WERI-Rb-1 (cell line): ENCODE measurements around the gene CALM1.
"Not testable (repeated sequence)": the region's sequence is repeated elsewhere in the genome, so short reads cannot be mapped to it uniquely, and the experiment has no call there.

Source experiments
- DNase-seq: peaks from one replicate; pipeline ENCODE4 v3.0.0-alpha.2; 2020
- H3K27ac ChIP-seq: fragments of 250-450 bp; sonication (Bioruptor Pico); 2 replicates; pipeline ENCODE4 v1.5.1; 2020; ENCODE audit warnings: mild to moderate bottlenecking, moderate library complexity
- H3K27me3 ChIP-seq: fragments of 250-450 bp; sonication (Bioruptor Pico); 2 replicates; pipeline ENCODE4 v1.5.1; 2021; ENCODE audit warnings: mild to moderate bottlenecking, low read depth, moderate library complexity; ENCODE audit not compliant: insufficient read depth, severe bottlenecking
- H3K36me3 ChIP-seq: fragments of 250-450 bp; sonication (Bioruptor Pico); 2 replicates; pipeline ENCODE4 v1.5.1; 2020; ENCODE audit warnings: mild to moderate bottlenecking, moderate library complexity
- H3K4me3 ChIP-seq: 2 replicates; pipeline ENCODE4 v1.5.1; 2011; ENCODE audit warnings: low read depth, mild to moderate bottlenecking, control low read depth, low read length
- H3K9me3 ChIP-seq: fragments of 250-450 bp; sonication (Bioruptor Pico); 2 replicates; pipeline ENCODE4 v1.5.1; 2021; ENCODE audit warnings: mild to moderate bottlenecking, moderate library complexity; ENCODE audit not compliant: severe bottlenecking
- TF ChIP-seq, protein P1 (sequence below): IDR thresholded peaks from 2 replicates; pipeline ENCODE4 v1.5.1; 2011; ENCODE audit warnings: low read depth, mild to moderate bottlenecking, control low read depth, inconsistent platforms, low read length

Gene CALM1

GRCh38 chr14:90387206-90387760 lies 9.5 kb upstream of the CALM1 start:
- no peaks in the 10 kb centered on the region for H3K36me3 ChIP-seq
- H3K9me3 ChIP-seq, result no peaks in the 10 kb centered on the region
- no peak for DNase-seq
- H3K27me3 ChIP-seq, result no peaks in the 10 kb centered on the region
- H3K4me3 ChIP-seq, result no peak overlapping the region
- TF ChIP-seq, protein P1, sequence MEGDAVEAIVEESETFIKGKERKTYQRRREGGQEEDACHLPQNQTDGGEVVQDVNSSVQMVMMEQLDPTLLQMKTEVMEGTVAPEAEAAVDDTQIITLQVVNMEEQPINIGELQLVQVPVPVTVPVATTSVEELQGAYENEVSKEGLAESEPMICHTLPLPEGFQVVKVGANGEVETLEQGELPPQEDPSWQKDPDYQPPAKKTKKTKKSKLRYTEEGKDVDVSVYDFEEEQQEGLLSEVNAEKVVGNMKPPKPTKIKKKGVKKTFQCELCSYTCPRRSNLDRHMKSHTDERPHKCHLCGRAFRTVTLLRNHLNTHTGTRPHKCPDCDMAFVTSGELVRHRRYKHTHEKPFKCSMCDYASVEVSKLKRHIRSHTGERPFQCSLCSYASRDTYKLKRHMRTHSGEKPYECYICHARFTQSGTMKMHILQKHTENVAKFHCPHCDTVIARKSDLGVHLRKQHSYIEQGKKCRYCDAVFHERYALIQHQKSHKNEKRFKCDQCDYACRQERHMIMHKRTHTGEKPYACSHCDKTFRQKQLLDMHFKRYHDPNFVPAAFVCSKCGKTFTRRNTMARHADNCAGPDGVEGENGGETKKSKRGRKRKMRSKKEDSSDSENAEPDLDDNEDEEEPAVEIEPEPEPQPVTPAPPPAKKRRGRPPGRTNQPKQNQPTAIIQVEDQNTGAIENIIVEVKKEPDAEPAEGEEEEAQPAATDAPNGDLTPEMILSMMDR, result no peak
- no peak overlapping the region for H3K27ac ChIP-seq

DNA sequence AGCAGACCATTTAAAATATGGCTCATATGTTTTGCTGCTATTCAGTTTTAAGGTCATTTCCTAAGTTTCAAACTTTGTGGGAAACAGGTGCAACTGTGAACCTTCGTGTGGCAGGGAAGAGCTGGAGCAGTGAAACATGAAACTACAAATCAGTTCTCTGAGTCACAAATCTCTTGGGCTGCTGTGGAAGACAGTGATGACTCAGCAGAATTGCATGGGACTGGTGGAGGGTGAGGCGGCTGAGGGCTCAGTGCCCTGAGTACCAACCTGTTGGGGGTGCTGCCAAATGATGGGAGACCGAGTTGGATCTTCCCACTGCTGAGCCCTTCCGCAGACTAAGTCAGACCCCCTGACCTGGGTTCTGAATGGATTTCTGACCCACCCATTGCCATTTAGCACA lies 8.4 kb upstream of the CALM1 start:
- Histone ChIP-seq H3K27ac (no peak overlapping the region), H3K36me3 (no peaks in the 10 kb centered on the region), H3K27me3 (no peaks in the 10 kb centered on the region), H3K4me3 (no peak overlapping the region), H3K9me3 (no peaks in the 10 kb centered on the region)
- DNase-seq, result no peak
- TF ChIP-seq, protein P1, result no peak

- TF ChIP-seq, protein P1, result no peak
- Histone ChIP-seq H3K9me3 (no peaks in the 10 kb centered on the region), H3K27me3 (no peaks in the 10 kb centered on the region), H3K4me3 (no peak overlapping the region), H3K27ac (no peak overlapping the region), H3K36me3 (no peaks in the 10 kb centered on the region)
- DNase-seq, result no peak
These were observed 7.8 kb upstream of the CALM1 start for GRCh38 chr14:90388982-90389381.

DNA sequence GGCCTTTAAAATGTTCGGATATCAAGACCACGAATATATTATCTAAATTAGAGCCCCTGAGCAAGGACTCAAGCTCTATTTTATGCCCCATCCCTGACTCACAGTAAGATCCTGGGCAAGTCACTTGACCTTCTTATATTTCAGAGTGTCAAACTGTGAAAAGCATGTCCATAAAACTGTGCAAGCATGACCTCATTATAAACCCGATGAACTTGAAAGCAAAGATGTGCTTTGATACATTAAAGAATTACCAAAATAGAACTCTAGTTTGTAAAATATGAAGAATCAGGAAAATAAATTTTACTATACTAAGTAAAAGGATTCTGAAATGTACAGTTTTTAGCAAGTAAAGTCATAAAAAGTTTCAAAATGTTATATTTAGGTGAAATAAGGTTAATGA lies 2.9 kb upstream of the CALM1 start:
- H3K36me3 ChIP-seq, result no peaks in the 10 kb centered on the region
- no peaks in the 10 kb centered on the region for H3K9me3 ChIP-seq
- no peak overlapping the region for H3K4me3 ChIP-seq
- TF ChIP-seq, protein P1, result no peak
- DNase-seq, result no peak
- no peak overlapping the region for H3K27ac ChIP-seq
- peaks cover 4% of the 10 kb centered on the region for H3K27me3 ChIP-seq

DNA sequence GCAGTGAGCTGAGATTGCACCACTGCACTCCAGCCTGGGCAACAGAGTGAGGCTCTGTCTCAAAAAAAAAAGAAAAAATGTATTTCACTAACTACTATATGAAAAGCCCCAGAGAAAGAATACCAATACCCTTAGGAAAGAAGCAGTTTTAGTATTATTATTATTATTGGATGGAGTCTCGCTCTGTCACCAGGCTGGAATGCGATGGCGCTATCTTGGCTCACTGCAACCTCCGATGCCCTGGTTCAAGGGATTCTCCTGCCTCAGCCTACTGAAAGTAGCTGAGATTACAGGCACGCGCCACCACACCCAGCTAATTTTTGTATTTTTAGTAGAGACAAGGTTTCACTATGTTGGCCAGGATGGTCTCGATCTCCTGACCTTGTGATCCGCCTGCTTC lies 2.0 kb upstream of the CALM1 start:
- H3K9me3 ChIP-seq, H3K27me3 ChIP-seq, H3K36me3 ChIP-seq, H3K27ac ChIP-seq, H3K4me3 ChIP-seq, DNase-seq: not testable (repeated sequence)

- Histone ChIP-seq H3K9me3 (no peaks in the 10 kb centered on the region), H3K27me3 (peaks cover 4% of the 10 kb centered on the region), H3K4me3 (peak overlapping the region; percentile 87), H3K36me3 (peaks cover 23% of the 10 kb centered on the region), H3K27ac (peak overlapping the region; percentile 66)
- TF ChIP-seq, protein P1, result no peak
- peak; percentile 46 for DNase-seq
These were observed 841 bp downstream of the CALM1 start for GRCh38 chr14:90397425-90398314.
